ENCODE measurements around the gene SEMA5B. TPM values are rescaled to one million over a fixed set of nuclear protein-coding genes. Genes with fewer than 3 reads are reported as not detected.

Gene SEMA5B
- total and polyA plus RNA-seq, 9 of the 15 experiments (the other 6 are each of a cell fraction or from before 2014, with no cell fraction given) = not detected

GRCh38 chr3:122912772-122913538 lies 114.6 kb downstream of the SEMA5B start:
- no peaks in the 10 kb centered on the region for H3K9me3 ChIP-seq (replicated peaks; ENCODE audit: control insufficient read depth, insufficient read depth, low read depth, low read length)
- peaks cover 0 to 20% of the 10 kb centered on the region in 2 experiments; a peak in 2 of 5 replicates for H3K4me1 ChIP-seq (replicated peaks in 1 of 2; ENCODE audit: control insufficient read depth in 2 of 2, insufficient read depth in 2 of 2, low read length in 2 of 2)
- DNase-seq (ENCODE audit: extremely low read depth in 1 of 4, low spot score in 3 of 4) (no peak), FAIRE-seq (no peak), ATAC-seq (no peak)
- H2AFZ ChIP-seq (ENCODE audit: low read depth, low read length) = no peak overlapping the region
- in situ Hi-C loops (cut with MboI) = no loop called here
- WGBS (ENCODE audit: insufficient coverage, low coverage, missing lambda C conversion rate) = 31% methylated on average over 5 of the region's 76 CpGs
- H3K4me3 ChIP-seq = no peak overlapping the region
- H3K79me2 ChIP-seq (ENCODE audit: control insufficient read depth, insufficient read depth, low read length) = no peaks in the 10 kb centered on the region
- no peak overlapping the region for H3K4me2 ChIP-seq (ENCODE audit: insufficient read depth, low read length)
- H3K9ac ChIP-seq (ENCODE audit: insufficient read depth in 1 of 2, low read depth in 2 of 2, low read length in 2 of 2) = no peak overlapping the region
- intact Hi-C loops (cut with micrococcal nuclease) = no loop called here
- no peaks in the 10 kb centered on the region for H3K9me1 ChIP-seq (ENCODE audit: control insufficient read depth, insufficient read depth, low read length)
- H3K27me3 ChIP-seq (ENCODE audit: control insufficient read depth in 2 of 2, insufficient read depth in 2 of 2, low read length in 2 of 2) = peaks cover 12 to 61% of the 10 kb centered on the region in 2 experiments; a peak in 4 of 5 replicates
- ChIA-PET POLR2A (no interaction called here), CTCF (ENCODE audit: low intra/inter-chr PET ratio) (no interaction called here)
- H3K36me3 ChIP-seq (ENCODE audit: control insufficient read depth, insufficient read depth, low read length) = no peaks in the 10 kb centered on the region
- BruUV-seq (replicated peaks) = no TSS peak
- H4K20me1 ChIP-seq (replicated peaks; ENCODE audit: control insufficient read depth, insufficient read depth, low read length) = no peaks in the 10 kb centered on the region
- no peak overlapping the region for H3K27ac ChIP-seq (ENCODE audit: extremely low read depth, low read depth, low read length)
- TF ChIP-seq SIN3A (IDR thresholded peaks at IDR 0.05; ENCODE audit: borderline replicate concordance in 2 of 2, control insufficient read depth in 1 of 2, low read depth in 2 of 2, low read length in 2 of 2) (no peak), RBBP5 (IDR thresholded peaks at IDR 0.05; ENCODE audit: borderline replicate concordance, insufficient read depth, low read length, poor library complexity, severe bottlenecking) (no peak), BRF1 (IDR thresholded peaks at IDR 0.05; ENCODE audit: borderline replicate concordance, extremely low read depth, insufficient read length) (no peak), CREB3L1 (IDR thresholded peaks at IDR 0.05; ENCODE audit: borderline replicate concordance, low read depth) (no peak), PCBP1 (IDR thresholded peaks at IDR 0.05; ENCODE audit: low read depth, low read length, poor library complexity, severe bottlenecking) (no peak), GTF2E2 (tag; IDR thresholded peaks at IDR 0.05) (no peak), ZNF561 (CRISPR knock-in tag; conservative IDR thresholded peaks at IDR 0.05) (no peak), ETV6 (IDR thresholded peaks at IDR 0.05; ENCODE audit: borderline replicate concordance in 1 of 2, low read depth in 2 of 2, low read length in 1 of 2) (no peak), ETV6 (CRISPR knock-in tag; IDR thresholded peaks at IDR 0.05; ENCODE audit: borderline replicate concordance) (no peak), NR2F6 (CRISPR knock-in tag; IDR thresholded peaks at IDR 0.05) (no peak), MECOM (CRISPR knock-in tag; IDR thresholded peaks at IDR 0.05) (no peak)
- TF ChIP-seq, protein P1, sequence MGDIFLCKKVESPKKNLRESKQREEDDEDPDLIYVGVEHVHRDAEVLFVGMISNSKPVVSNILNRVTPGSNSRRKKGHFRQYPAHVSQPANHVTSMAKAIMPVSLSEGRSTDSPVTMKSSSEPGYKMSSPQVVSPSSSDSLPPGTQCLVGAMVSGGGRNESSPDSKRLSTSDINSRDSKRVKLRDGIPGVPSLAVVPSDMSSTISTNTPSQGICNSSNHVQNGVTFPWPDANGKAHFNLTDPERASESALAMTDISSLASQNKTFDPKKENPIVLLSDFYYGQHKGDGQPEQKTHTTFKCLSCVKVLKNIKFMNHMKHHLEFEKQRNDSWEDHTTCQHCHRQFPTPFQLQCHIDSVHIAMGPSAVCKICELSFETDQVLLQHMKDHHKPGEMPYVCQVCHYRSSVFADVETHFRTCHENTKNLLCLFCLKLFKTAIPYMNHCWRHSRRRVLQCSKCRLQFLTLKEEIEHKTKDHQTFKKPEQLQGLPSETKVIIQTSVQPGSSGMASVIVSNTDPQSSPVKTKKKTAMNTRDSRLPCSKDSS (IDR thresholded peaks at IDR 0.05; ENCODE audit: low read depth, partially characterized antibody) = no peak
- TF ChIP-seq, protein P2, sequence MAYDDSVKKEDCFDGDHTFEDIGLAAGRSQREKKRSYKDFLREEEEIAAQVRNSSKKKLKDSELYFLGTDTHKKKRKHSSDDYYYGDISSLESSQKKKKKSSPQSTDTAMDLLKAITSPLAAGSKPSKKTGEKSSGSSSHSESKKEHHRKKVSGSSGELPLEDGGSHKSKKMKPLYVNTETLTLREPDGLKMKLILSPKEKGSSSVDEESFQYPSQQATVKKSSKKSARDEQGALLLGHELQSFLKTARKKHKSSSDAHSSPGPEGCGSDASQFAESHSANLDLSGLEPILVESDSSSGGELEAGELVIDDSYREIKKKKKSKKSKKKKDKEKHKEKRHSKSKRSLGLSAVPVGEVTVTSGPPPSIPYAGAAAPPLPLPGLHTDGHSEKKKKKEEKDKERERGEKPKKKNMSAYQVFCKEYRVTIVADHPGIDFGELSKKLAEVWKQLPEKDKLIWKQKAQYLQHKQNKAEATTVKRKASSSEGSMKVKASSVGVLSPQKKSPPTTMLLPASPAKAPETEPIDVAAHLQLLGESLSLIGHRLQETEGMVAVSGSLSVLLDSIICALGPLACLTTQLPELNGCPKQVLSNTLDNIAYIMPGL (CRISPR knock-in tag; IDR thresholded peaks at IDR 0.05) = no peak
- TF ChIP-seq, protein P3, sequence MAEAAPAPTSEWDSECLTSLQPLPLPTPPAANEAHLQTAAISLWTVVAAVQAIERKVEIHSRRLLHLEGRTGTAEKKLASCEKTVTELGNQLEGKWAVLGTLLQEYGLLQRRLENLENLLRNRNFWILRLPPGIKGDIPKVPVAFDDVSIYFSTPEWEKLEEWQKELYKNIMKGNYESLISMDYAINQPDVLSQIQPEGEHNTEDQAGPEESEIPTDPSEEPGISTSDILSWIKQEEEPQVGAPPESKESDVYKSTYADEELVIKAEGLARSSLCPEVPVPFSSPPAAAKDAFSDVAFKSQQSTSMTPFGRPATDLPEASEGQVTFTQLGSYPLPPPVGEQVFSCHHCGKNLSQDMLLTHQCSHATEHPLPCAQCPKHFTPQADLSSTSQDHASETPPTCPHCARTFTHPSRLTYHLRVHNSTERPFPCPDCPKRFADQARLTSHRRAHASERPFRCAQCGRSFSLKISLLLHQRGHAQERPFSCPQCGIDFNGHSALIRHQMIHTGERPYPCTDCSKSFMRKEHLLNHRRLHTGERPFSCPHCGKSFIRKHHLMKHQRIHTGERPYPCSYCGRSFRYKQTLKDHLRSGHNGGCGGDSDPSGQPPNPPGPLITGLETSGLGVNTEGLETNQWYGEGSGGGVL (CRISPR knock-in tag; IDR thresholded peaks at IDR 0.05) = no peak

Measured in K562 (cell line).